Endodermal cell (in vitro differentiated cells): ENCODE results near the gene OPTN. TPM values are rescaled to one million over a fixed set of nuclear protein-coding genes. Genes with fewer than 3 reads are reported as not detected.
A peak's percentile ranks its signal among the peaks of the same experiment; 100 is the strongest.
"Not testable (repeated sequence)": the region's sequence is repeated elsewhere in the genome, so short reads cannot be mapped to it uniquely, and the experiment has no call there.

ENCODE experiments used
- DNase-seq: peaks from one replicate; pipeline ENCODE4 v3.0.0-alpha.2; 2017
- H3K27ac ChIP-seq: 2 replicates; pipeline ENCODE4 v1.5.1; 2013; ENCODE audit warnings: mild to moderate bottlenecking, low read depth, low read length, moderate library complexity
- H3K27me3 ChIP-seq: 2 replicates; pipeline ENCODE4 v1.6.1; 2013; ENCODE audit warnings: mild to moderate bottlenecking, low read length, moderate library complexity; ENCODE audit not compliant: insufficient read depth, control insufficient read depth, poor library complexity, severe bottlenecking
- H3K36me3 ChIP-seq: 2 replicates; pipeline ENCODE4 v1.7.0; 2013; ENCODE audit warnings: mild to moderate bottlenecking, low read length, moderate library complexity; ENCODE audit not compliant: control insufficient read depth, insufficient read depth
- H3K4me1 ChIP-seq: one replicate; pipeline ENCODE4 v1.7.0; 2013; ENCODE audit warnings: low read length; ENCODE audit not compliant: control insufficient read depth, insufficient read depth
- H3K4me3 ChIP-seq: 2 replicates; pipeline ENCODE4 v1.5.1; 2013; ENCODE audit warnings: mild to moderate bottlenecking, low read length, moderate library complexity
- H3K9ac ChIP-seq: 2 replicates; pipeline ENCODE4 v1.6.1; 2013; ENCODE audit warnings: mild to moderate bottlenecking, low read length, moderate library complexity; ENCODE audit not compliant: poor library complexity, severe bottlenecking; ENCODE audit errors: extremely low read depth
- H3K9me3 ChIP-seq: 2 replicates; pipeline ENCODE4 v1.6.1; 2013; ENCODE audit warnings: mild to moderate bottlenecking, low read length, moderate library complexity; ENCODE audit not compliant: control insufficient read depth
- H3K27ac Mint-ChIP-seq: 2 replicates; pipeline ENCODE4 v1.8.0; 2020; ENCODE audit warnings: mixed read lengths
- H3K27me3 Mint-ChIP-seq: 2 replicates; pipeline ENCODE4 v1.8.0; 2021; ENCODE audit warnings: mild to moderate bottlenecking, mixed read lengths; ENCODE audit not compliant: insufficient read depth
- H3K36me3 Mint-ChIP-seq: 2 replicates; pipeline ENCODE4 v1.8.0; 2020; ENCODE audit warnings: low read depth, mixed read lengths
- H3K4me1 Mint-ChIP-seq: 2 replicates; pipeline ENCODE4 v1.8.0; 2020; ENCODE audit warnings: mixed read lengths
- H3K4me3 Mint-ChIP-seq: 2 replicates; pipeline ENCODE4 v1.8.0; 2020; ENCODE audit warnings: mild to moderate bottlenecking, moderate library complexity, mixed read lengths
- H3K9me3 Mint-ChIP-seq: 2 replicates; pipeline ENCODE4 v1.8.0; 2020; ENCODE audit warnings: mild to moderate bottlenecking, mixed read lengths
- whole genome bisulfite sequencing, 2 experiments: methylation state at CpG; one replicate each; pipeline versions ENCODE4 v1.1.5 to v1.1.7; 2013; ENCODE audit warnings: missing lambda C conversion rate in 2 of 2, mixed read lengths in 1 of 2; ENCODE audit not compliant: insufficient coverage in 1 of 2, insufficient read length in 1 of 2; 5-methylcytosine and 5-hydroxymethylcytosine counted together
- total RNA-seq, 2 donors: library from RNA; stranded (reverse); fragmentation: NEBNext Ultra II Directional in 1 of 2; extraction: Animal tissue kit (Norgen Biotek cat#: 25700) in 1 of 2; gene quantifications; 2 replicates in 1 of 2; 3 replicates in 1 of 2; pipeline ENCODE4 v1.2.1, GENCODE V29; 2021
- TF ChIP-seq, protein P1 (sequence below): fragments of 200-600 bp; sonication (generic); conservative IDR thresholded peaks from 2 replicates; pipeline ENCODE4 v1.5.0; 2021; ENCODE audit warnings: antibody characterized with exemption, mild to moderate bottlenecking

Gene OPTN
- total RNA-seq, 2 donors from 2014 or later, result 22.7 to 23.3 TPM

DNA sequence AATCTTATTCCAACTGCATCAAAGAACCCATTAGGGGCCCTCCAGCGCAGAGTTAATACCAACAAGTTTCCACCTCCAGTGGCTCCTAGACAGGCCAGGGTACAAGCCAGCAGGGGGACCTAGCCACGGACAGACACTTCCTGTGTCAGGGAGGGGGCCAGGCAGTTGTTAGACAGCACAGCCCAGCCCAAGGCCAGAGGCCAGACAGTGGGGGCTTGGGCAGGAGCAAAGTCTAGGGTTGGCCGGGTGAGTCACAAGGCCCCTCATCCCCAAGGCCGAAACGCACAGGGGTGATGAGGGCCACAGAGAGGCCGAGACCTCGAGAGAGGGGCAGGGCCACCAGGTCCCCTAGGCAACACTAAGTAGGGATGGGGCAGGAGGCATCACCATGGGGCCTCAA, 19.3 kb upstream of the OPTN start:
- H3K4me3 Mint-ChIP-seq, result no peak overlapping the region
- peaks cover 9% of the 10 kb centered on the region for H3K36me3 Mint-ChIP-seq
- peak; percentile 71 for DNase-seq
- H3K9me3 Mint-ChIP-seq, result peaks cover 60% of the 10 kb centered on the region
- Histone ChIP-seq H3K9me3 (peaks cover 42% of the 10 kb centered on the region), H3K9ac (no peak overlapping the region), H3K27me3 (no peaks in the 10 kb centered on the region), H3K36me3 (no peaks in the 10 kb centered on the region), H3K4me1 (no peaks in the 10 kb centered on the region), H3K27ac (no peak overlapping the region), H3K4me3 (no peak overlapping the region)
- H3K27me3 Mint-ChIP-seq, result no peaks in the 10 kb centered on the region
- WGBS, 2 experiments, result 80% methylated on average over 7 of the region's 7 CpGs; no CpG with 5 or more reads in 1 of the 2 experiments
- H3K27ac Mint-ChIP-seq, result no peak overlapping the region
- no peaks in the 10 kb centered on the region for H3K4me1 Mint-ChIP-seq
- TF ChIP-seq, protein P1, sequence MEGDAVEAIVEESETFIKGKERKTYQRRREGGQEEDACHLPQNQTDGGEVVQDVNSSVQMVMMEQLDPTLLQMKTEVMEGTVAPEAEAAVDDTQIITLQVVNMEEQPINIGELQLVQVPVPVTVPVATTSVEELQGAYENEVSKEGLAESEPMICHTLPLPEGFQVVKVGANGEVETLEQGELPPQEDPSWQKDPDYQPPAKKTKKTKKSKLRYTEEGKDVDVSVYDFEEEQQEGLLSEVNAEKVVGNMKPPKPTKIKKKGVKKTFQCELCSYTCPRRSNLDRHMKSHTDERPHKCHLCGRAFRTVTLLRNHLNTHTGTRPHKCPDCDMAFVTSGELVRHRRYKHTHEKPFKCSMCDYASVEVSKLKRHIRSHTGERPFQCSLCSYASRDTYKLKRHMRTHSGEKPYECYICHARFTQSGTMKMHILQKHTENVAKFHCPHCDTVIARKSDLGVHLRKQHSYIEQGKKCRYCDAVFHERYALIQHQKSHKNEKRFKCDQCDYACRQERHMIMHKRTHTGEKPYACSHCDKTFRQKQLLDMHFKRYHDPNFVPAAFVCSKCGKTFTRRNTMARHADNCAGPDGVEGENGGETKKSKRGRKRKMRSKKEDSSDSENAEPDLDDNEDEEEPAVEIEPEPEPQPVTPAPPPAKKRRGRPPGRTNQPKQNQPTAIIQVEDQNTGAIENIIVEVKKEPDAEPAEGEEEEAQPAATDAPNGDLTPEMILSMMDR, result no peak

DNA sequence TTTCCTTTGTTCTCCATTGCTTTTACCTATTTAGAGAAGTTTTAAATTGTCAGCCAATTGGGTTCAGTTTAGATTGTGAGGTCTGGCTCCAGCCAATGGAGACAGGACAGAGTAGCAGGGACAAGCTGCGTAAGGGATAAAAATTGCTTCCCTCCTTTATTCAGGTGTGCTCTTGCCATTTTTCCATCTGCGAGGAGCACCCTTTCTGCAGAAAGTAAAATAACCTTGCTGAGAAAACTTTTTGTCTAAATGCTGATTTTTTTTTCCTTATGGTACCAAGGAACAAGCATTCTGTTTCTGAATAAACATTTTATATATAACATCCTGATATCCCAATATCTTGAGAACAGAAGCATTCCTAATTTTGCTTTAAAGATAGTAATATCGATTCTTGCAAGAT, 16.3 kb upstream of the OPTN start:
- H3K36me3 Mint-ChIP-seq, H3K4me3 Mint-ChIP-seq, H3K9ac ChIP-seq, H3K27ac ChIP-seq, H3K4me1 Mint-ChIP-seq, H3K4me1 ChIP-seq, H3K27ac Mint-ChIP-seq, H3K4me3 ChIP-seq, H3K27me3 ChIP-seq, H3K27me3 Mint-ChIP-seq, DNase-seq, H3K36me3 ChIP-seq: not testable (repeated sequence)
- 89 to 100% methylated on average over 2 to 3 of the region's 3 CpGs for WGBS, 2 experiments
- H3K9me3 Mint-ChIP-seq, result peaks cover 59% of the 10 kb centered on the region
- H3K9me3 ChIP-seq, result peaks cover 42% of the 10 kb centered on the region

DNA sequence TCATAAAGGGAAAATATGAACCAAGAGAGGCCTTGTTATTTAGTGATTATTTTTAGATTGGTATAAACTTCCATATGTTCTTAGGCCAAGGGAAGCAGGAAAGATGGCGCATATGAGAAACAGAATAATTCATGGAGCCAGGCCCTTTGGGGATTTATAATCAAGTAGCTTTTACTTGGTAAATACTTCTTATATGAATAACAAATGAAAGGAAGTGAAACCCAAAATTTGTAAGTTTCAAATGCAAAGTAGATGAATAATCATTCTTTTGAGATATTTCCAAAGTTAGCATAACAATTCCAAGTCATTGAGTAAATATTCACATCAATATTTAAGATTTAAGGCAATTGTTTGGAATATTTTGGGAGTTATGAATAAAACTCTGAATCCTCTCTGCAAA, 13.9 kb upstream of the OPTN start:
- DNase-seq, result no peak
- Histone ChIP-seq H3K9ac (no peak overlapping the region), H3K4me1 (no peaks in the 10 kb centered on the region), H3K27me3 (no peaks in the 10 kb centered on the region), H3K36me3 (no peaks in the 10 kb centered on the region), H3K9me3 (peaks cover 27% of the 10 kb centered on the region), H3K4me3 (no peak overlapping the region), H3K27ac (no peak overlapping the region)
- Mint-ChIP-seq H3K4me3 (no peak overlapping the region), H3K9me3 (peaks cover 45% of the 10 kb centered on the region), H3K27ac (no peak overlapping the region), H3K4me1 (no peaks in the 10 kb centered on the region), H3K36me3 (peaks cover 9% of the 10 kb centered on the region), H3K27me3 (no peaks in the 10 kb centered on the region)
- 100% methylated on average over 1 of the region's 1 CpG for WGBS, 2 experiments
- TF ChIP-seq, protein P1, result no peak

DNA sequence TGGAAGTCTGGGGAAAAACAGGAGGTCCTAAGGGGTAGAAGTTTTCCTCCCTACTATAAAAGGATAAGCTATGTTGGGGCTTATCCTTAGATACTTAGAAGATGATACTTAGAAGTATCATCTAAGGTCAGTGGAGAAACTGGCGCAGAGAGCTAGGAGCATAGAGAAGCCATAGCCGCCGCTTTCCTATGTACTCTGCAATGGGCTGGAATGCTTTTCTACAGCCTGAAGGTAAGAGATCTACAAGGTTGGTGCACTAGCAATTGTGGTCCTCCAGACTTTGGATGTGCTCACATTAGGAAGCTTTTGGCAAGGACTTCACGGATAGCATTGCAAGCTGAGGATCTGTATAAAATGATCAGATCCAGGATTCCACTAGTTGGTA, 12.4 kb upstream of the OPTN start:
- peaks cover 9% of the 10 kb centered on the region for H3K36me3 Mint-ChIP-seq
- DNase-seq, result no peak
- no peaks in the 10 kb centered on the region for H3K4me1 Mint-ChIP-seq
- H3K4me3 ChIP-seq, result no peak overlapping the region
- peaks cover 33% of the 10 kb centered on the region for H3K9me3 Mint-ChIP-seq
- no peak overlapping the region for H3K4me3 Mint-ChIP-seq
- no peak overlapping the region for H3K27ac Mint-ChIP-seq
- 92 to 94% methylated on average over 4 of the region's 4 CpGs for WGBS, 2 experiments
- no peaks in the 10 kb centered on the region for H3K27me3 ChIP-seq
- H3K9ac ChIP-seq, result no peak overlapping the region
- no peak overlapping the region for H3K27ac ChIP-seq
- TF ChIP-seq, protein P1, result no peak
- H3K9me3 ChIP-seq, result peaks cover 27% of the 10 kb centered on the region
- H3K36me3 ChIP-seq, result no peaks in the 10 kb centered on the region
- no peaks in the 10 kb centered on the region for H3K27me3 Mint-ChIP-seq
- no peaks in the 10 kb centered on the region for H3K4me1 ChIP-seq
